Rectal smooth muscle tissue (tissue), 1 donor: Measurements from ENCODE around the gene ZNF367.

Experiments
- H3K27ac ChIP-seq: one replicate; pipeline ENCODE4 v1.7.0; 2013; ENCODE audit warnings: low read depth, low read length, inconsistent platforms
- H3K27me3 ChIP-seq: one replicate; pipeline ENCODE4 v1.7.0; 2013; ENCODE audit warnings: low read length; ENCODE audit not compliant: control insufficient read depth, insufficient read depth
- H3K36me3 ChIP-seq: one replicate; pipeline ENCODE4 v1.7.0; 2013; ENCODE audit warnings: low read length; ENCODE audit not compliant: control insufficient read depth, insufficient read depth
- H3K4me1 ChIP-seq: one replicate; pipeline ENCODE4 v1.7.0; 2013; ENCODE audit warnings: low read length; ENCODE audit not compliant: control insufficient read depth, insufficient read depth
- H3K4me3 ChIP-seq: one replicate; pipeline ENCODE4 v1.7.0; 2013; ENCODE audit warnings: low read length
- H3K9ac ChIP-seq: one replicate; pipeline ENCODE4 v1.7.0; 2013; ENCODE audit warnings: low read length

Gene ZNF367

GRCh38 chr9:96429732-96430131 lies 11.6 kb upstream of the ZNF367 start:
- H3K36me3 ChIP-seq: no peaks in the 10 kb centered on the region
- H3K27me3 ChIP-seq: no peaks in the 10 kb centered on the region
- H3K4me1 ChIP-seq: no peaks in the 10 kb centered on the region
- no peak overlapping the region for H3K27ac ChIP-seq
- H3K4me3 ChIP-seq: no peak overlapping the region
- no peak overlapping the region for H3K9ac ChIP-seq

- no peak overlapping the region for H3K9ac ChIP-seq
- H3K27me3 ChIP-seq: no peaks in the 10 kb centered on the region
- no peaks in the 10 kb centered on the region for H3K36me3 ChIP-seq
- H3K4me1 ChIP-seq: peaks cover 4% of the 10 kb centered on the region
- H3K27ac ChIP-seq: no peak overlapping the region
- H3K4me3 ChIP-seq: no peak overlapping the region
These were observed 7.5 kb upstream of the ZNF367 start for GRCh38 chr9:96425500-96426169.

GRCh38 chr9:96423985-96424336 lies 5.8 kb upstream of the ZNF367 start:
- no peaks in the 10 kb centered on the region for H3K36me3 ChIP-seq
- H3K4me3 ChIP-seq: no peak overlapping the region
- no peaks in the 10 kb centered on the region for H3K27me3 ChIP-seq
- no peak overlapping the region for H3K27ac ChIP-seq
- peaks cover 8% of the 10 kb centered on the region for H3K4me1 ChIP-seq
- H3K9ac ChIP-seq: no peak overlapping the region

- Histone ChIP-seq H3K4me1 (peaks cover 8% of the 10 kb centered on the region), H3K27me3 (no peaks in the 10 kb centered on the region), H3K4me3 (no peak overlapping the region), H3K27ac (no peak overlapping the region), H3K9ac (no peak overlapping the region), H3K36me3 (no peaks in the 10 kb centered on the region)
These were observed 5.3 kb upstream of the ZNF367 start for GRCh38 chr9:96423322-96423984.

GRCh38 chr9:96420468-96421219 lies 2.5 kb upstream of the ZNF367 start:
- Histone ChIP-seq H3K27ac (peak overlapping the region; percentile 72), H3K4me1 (peaks cover 12% of the 10 kb centered on the region), H3K36me3 (no peaks in the 10 kb centered on the region), H3K27me3 (no peaks in the 10 kb centered on the region), H3K9ac (no peak overlapping the region), H3K4me3 (no peak overlapping the region)

GRCh38 chr9:96419691-96419969 lies 1.5 kb upstream of the ZNF367 start:
- H3K27me3 ChIP-seq: no peaks in the 10 kb centered on the region
- no peaks in the 10 kb centered on the region for H3K36me3 ChIP-seq
- H3K27ac ChIP-seq: peak overlapping the region; percentile 94
- H3K4me1 ChIP-seq: peaks cover 12% of the 10 kb centered on the region
- peak overlapping the region; percentile 89 for H3K4me3 ChIP-seq
- no peak overlapping the region for H3K9ac ChIP-seq

- Histone ChIP-seq H3K27me3 (no peaks in the 10 kb centered on the region), H3K36me3 (no peaks in the 10 kb centered on the region), H3K9ac (peak overlapping the region; percentile 76), H3K4me1 (peaks cover 12% of the 10 kb centered on the region), H3K27ac (peak overlapping the region; percentile 94), H3K4me3 (peak overlapping the region; percentile 89)
These were observed 935 bp upstream of the ZNF367 start for GRCh38 chr9:96418920-96419690.

GRCh38 chr9:96417661-96418082 lies 498 bp downstream of the ZNF367 start:
- no peaks in the 10 kb centered on the region for H3K36me3 ChIP-seq
- H3K27ac ChIP-seq: peak overlapping the region; percentile 64
- no peak overlapping the region for H3K9ac ChIP-seq
- peaks cover 12% of the 10 kb centered on the region for H3K4me1 ChIP-seq
- H3K27me3 ChIP-seq: no peaks in the 10 kb centered on the region
- H3K4me3 ChIP-seq: peak overlapping the region; percentile 77

- Histone ChIP-seq H3K4me1 (peaks cover 12% of the 10 kb centered on the region), H3K27ac (peak overlapping the region; percentile 85), H3K27me3 (no peaks in the 10 kb centered on the region), H3K36me3 (no peaks in the 10 kb centered on the region), H3K4me3 (peak overlapping the region; percentile 77), H3K9ac (peak overlapping the region; percentile 47)
These were observed 1.1 kb downstream of the ZNF367 start for GRCh38 chr9:96417051-96417586.

GRCh38 chr9:96413302-96414221 lies 4.6 kb downstream of the ZNF367 start:
- H3K4me1 ChIP-seq: peaks cover 4% of the 10 kb centered on the region
- no peak overlapping the region for H3K9ac ChIP-seq
- no peak overlapping the region for H3K27ac ChIP-seq
- H3K27me3 ChIP-seq: no peaks in the 10 kb centered on the region
- no peaks in the 10 kb centered on the region for H3K36me3 ChIP-seq
- no peak overlapping the region for H3K4me3 ChIP-seq

- H3K9ac ChIP-seq: no peak overlapping the region
- peaks cover 4% of the 10 kb centered on the region for H3K4me1 ChIP-seq
- H3K27me3 ChIP-seq: no peaks in the 10 kb centered on the region
- H3K27ac ChIP-seq: no peak overlapping the region
- no peak overlapping the region for H3K4me3 ChIP-seq
- no peaks in the 10 kb centered on the region for H3K36me3 ChIP-seq
These were observed 5.8 kb downstream of the ZNF367 start for GRCh38 chr9:96412174-96412913.
